A673 (cell line): ENCODE data around the gene MSH2. TPM values are rescaled to one million over a fixed set of nuclear protein-coding genes. Genes with fewer than 3 reads are reported as not detected.

Experiments
- BruUV-seq: library from RNA; stranded (reverse); fragments of 400-500 nt; replicated peaks from 2 replicates; lab custom pipeline; 2021; lab: Mats Ljungman, UMichigan
- CTCF ChIA-PET: fragments of 300-600 bp; sonication (Branson Sonifier 250); formaldehyde crosslinking; loops from one replicate; lab custom pipeline; 2022; ENCODE audit warnings: antibody characterized with exemption; lab: Charles Lee
- POLR2A ChIA-PET: fragments of 300-600 bp; sonication (Branson Sonifier 250); formaldehyde crosslinking; loops from one replicate; lab custom pipeline; 2022; ENCODE audit warnings: antibody characterized with exemption; ENCODE audit not compliant: low non-redundant PET; lab: Charles Lee
- DNase-seq: peaks from one replicate; pipeline ENCODE4 v3.0.0-alpha.2; 2015; ENCODE audit warnings: low spot score
- H3K27ac ChIP-seq: fragments of 200-600 bp; sonication (generic); 2 replicates; pipeline ENCODE4 v1.5.1; 2016; ENCODE audit warnings: mixed run types, low read depth, mild to moderate bottlenecking, mixed read lengths, antibody characterized with exemption, low read length; ENCODE audit not compliant: poor library complexity, severe bottlenecking
- H3K27me3 ChIP-seq: fragments of 200-600 bp; sonication (generic); replicated peaks from 2 replicates; pipeline ENCODE4 v1.6.1; 2017; ENCODE audit warnings: mixed run types, low read depth, mild to moderate bottlenecking, mixed read lengths, antibody characterized with exemption, low read length; ENCODE audit not compliant: insufficient read depth, poor library complexity
- H3K36me3 ChIP-seq: fragments of 200-600 bp; sonication (generic); 2 replicates; pipeline ENCODE4 v1.6.1; 2016; ENCODE audit warnings: mixed run types, mild to moderate bottlenecking, mixed read lengths, antibody characterized with exemption, low read length; ENCODE audit not compliant: insufficient read depth, poor library complexity, severe bottlenecking
- H3K4me1 ChIP-seq: fragments of 200-600 bp; sonication (generic); 2 replicates; pipeline ENCODE4 v1.6.1; 2017; ENCODE audit warnings: mixed run types, mild to moderate bottlenecking, mixed read lengths, antibody characterized with exemption, low read length; ENCODE audit not compliant: insufficient read depth, poor library complexity, severe bottlenecking
- H3K4me3 ChIP-seq: fragments of 200-600 bp; sonication (generic); 2 replicates; pipeline ENCODE4 v1.5.1; 2016; ENCODE audit warnings: low read depth, mixed run types, mild to moderate bottlenecking, mixed read lengths, low read length; ENCODE audit not compliant: poor library complexity, severe bottlenecking
- H3K9me3 ChIP-seq: fragments of 200-600 bp; sonication (generic); 2 replicates; pipeline ENCODE4 v1.6.1; 2016; ENCODE audit warnings: mixed run types, low read depth, mild to moderate bottlenecking, mixed read lengths, antibody characterized with exemption, low read length; ENCODE audit not compliant: poor library complexity, severe bottlenecking
- EZH2 ChIP-seq: fragments of 200-600 bp; sonication (generic); IDR thresholded peaks from 2 replicates; pipeline ENCODE4 v1.6.1; 2017; ENCODE audit warnings: borderline replicate concordance, low read depth, mild to moderate bottlenecking, mixed read lengths, antibody characterized with exemption, low read length; ENCODE audit not compliant: poor library complexity, severe bottlenecking
- intact Hi-C: fragments of 100-400 bp; cut with micrococcal nuclease; formaldehyde crosslinking; loops from one replicate; pipeline ENCODE4 v1.10.0; 2022; ENCODE audit not compliant: unreplicated experiment
- total RNA-seq: library from RNA; stranded (reverse); gene quantifications from 2 replicates; pipeline ENCODE4 v1.2.3, GENCODE V29; 2021
- TF ChIP-seq, protein P1 (sequence below): fragments of 300-800, 200-600 bp; sonication (generic); conservative IDR thresholded peaks from 2 replicates; pipeline ENCODE4 v1.5.1; 2017; ENCODE audit warnings: low read depth, mild to moderate bottlenecking, antibody characterized with exemption, low read length, moderate library complexity, mixed read lengths

Gene MSH2
- total RNA-seq, 1 experiment from 2014 or later, result 83.7 TPM

DNA sequence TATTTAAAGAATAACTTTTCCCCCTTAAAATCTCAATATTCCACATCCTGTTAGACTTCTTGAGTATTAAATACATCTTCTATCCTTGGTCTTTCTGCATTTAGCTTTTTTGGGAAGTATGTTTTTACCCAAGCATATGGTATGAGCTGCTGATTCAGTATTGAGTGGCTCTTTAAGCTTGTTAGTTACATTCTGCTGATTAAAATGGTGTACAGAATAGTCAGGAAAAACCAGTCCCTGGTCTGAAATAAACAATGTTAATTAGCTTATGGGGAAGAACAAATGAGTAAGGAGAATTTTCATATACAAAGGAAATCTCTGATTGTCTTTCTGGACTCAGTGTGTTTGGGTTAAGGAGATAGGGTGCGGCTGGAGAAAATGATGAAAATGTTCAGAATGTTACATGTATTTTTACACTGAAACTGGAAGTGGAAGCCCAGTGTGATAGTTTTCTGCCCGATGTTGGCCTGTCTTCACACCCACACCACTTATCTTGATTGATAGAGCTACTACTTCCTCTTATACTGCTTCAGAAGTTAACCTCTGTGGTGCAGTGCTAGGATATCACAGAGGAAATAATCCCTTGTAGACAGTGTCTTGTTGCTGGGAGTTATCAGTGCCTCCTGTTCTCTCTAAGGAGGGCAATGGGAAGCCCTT, 84.0 kb downstream of the MSH2 start:
- H3K27me3 ChIP-seq, result no peaks in the 10 kb centered on the region
- CTCF ChIA-PET, result no interaction called here
- POLR2A ChIA-PET, result no interaction called here
- intact Hi-C loops, result no loop called here
- H3K4me3 ChIP-seq, result no peak overlapping the region
- no peaks in the 10 kb centered on the region for H3K9me3 ChIP-seq
- BruUV-seq, result no TSS peak
- no peak overlapping the region for H3K27ac ChIP-seq
- H3K36me3 ChIP-seq, result no peaks in the 10 kb centered on the region
- DNase-seq, result peak; percentile 5
- no peak for TF ChIP-seq EZH2
- TF ChIP-seq, protein P1, sequence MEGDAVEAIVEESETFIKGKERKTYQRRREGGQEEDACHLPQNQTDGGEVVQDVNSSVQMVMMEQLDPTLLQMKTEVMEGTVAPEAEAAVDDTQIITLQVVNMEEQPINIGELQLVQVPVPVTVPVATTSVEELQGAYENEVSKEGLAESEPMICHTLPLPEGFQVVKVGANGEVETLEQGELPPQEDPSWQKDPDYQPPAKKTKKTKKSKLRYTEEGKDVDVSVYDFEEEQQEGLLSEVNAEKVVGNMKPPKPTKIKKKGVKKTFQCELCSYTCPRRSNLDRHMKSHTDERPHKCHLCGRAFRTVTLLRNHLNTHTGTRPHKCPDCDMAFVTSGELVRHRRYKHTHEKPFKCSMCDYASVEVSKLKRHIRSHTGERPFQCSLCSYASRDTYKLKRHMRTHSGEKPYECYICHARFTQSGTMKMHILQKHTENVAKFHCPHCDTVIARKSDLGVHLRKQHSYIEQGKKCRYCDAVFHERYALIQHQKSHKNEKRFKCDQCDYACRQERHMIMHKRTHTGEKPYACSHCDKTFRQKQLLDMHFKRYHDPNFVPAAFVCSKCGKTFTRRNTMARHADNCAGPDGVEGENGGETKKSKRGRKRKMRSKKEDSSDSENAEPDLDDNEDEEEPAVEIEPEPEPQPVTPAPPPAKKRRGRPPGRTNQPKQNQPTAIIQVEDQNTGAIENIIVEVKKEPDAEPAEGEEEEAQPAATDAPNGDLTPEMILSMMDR, result no peak
- H3K4me1 ChIP-seq, result peaks cover 5% of the 10 kb centered on the region

DNA sequence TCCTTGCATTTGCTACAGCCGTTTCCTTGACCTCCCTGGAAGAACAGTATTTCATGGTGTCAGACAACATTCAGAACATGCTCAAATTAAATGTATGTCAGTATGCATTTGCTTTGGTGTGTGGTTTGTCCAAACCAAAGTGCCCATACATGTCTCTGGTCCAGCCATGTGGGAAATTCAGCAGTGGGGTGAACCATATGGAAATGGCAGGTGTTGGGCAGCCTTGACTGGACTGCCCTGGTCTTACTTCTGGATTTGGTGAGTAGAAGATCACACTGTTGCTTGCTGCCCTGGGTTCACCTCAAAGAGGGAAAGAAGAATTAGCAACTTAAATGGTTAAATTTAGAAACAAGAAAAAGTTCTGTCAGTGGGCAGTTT, 84.5 kb downstream of the MSH2 start:
- intact Hi-C loops, result no loop called here

DNA sequence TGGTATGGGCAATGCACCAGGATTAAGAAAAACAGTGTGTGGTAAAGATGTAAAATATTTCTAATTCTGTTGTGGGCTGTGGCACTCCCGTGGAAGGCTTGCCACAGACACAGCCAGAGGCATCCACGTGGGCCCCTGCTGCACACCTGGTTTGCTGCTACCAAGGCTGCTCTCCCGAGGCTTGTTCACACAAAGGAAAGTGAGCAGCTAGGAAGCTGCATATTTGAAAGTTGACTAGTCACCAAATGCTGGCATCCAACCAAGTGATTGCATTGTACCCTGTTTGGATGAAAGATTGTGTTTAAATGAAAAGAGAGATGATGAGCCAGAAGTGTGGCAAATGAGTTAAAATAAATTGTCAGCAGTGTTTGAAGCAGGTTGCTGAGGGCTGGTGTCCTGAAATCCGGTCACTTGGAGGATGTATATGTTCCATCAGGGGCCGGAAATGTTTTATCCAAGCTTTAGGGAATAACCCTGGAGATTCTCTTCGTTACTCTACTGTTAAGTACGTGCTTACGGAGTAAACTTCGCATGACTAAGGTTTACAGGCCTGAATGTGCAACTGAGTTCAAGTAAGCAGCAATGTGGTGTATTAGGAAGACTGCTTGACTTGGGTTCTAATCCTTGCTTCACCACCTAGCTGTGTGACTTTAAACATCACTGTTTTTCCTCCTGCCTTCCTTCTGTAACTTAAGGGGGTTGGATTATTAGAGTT, 86.1 kb downstream of the MSH2 start:
- H3K27ac ChIP-seq, result no peak overlapping the region
- TF ChIP-seq EZH2, result no peak
- TF ChIP-seq, protein P1, result no peak
- no peak overlapping the region for H3K4me3 ChIP-seq
- POLR2A ChIA-PET, result no interaction called here
- H3K9me3 ChIP-seq, result no peaks in the 10 kb centered on the region
- no TSS peak for BruUV-seq
- peak; percentile 36 for DNase-seq
- CTCF ChIA-PET, result interaction anchor here (0.9 kb wide), 1 partner anchor 154 kb away, joined by 3 read pairs; no protein-coding TSS in a partner anchor
- H3K4me1 ChIP-seq, result peaks cover 5% of the 10 kb centered on the region
- intact Hi-C loops, result no loop called here
- no peaks in the 10 kb centered on the region for H3K36me3 ChIP-seq
- H3K27me3 ChIP-seq, result no peaks in the 10 kb centered on the region

More for the DNA sequence above, 84.5 kb downstream of the MSH2 start:
- Histone ChIP-seq H3K36me3 (no peaks in the 10 kb centered on the region), H3K4me1 (peaks cover 5% of the 10 kb centered on the region), H3K9me3 (no peaks in the 10 kb centered on the region), H3K4me3 (no peak overlapping the region), H3K27me3 (no peaks in the 10 kb centered on the region), H3K27ac (no peak overlapping the region)
- ChIA-PET CTCF (no interaction called here), POLR2A (no interaction called here)
- DNase-seq, result no peak
- BruUV-seq, result no TSS peak
- no peak for TF ChIP-seq EZH2
- TF ChIP-seq, protein P1, result no peak
